Natural killer cell (primary cell): Measurements from ENCODE around the gene MOCS3. TPM values are rescaled to one million over a fixed set of nuclear protein-coding genes. Genes with fewer than 3 reads are reported as not detected.

ENCODE experiments used
- ATAC-seq, 3 donors: fragments of 150-1000 bp in 2 of 3; fragments of 200-7000 bp in 1 of 3; cut with Tn5 transposase; 1 replicate in 1 of 3; 2 replicates in 2 of 3; pipeline ENCODE4 v1.10.0; 2021; ENCODE audit warnings: mild to moderate bottlenecking in 2 of 3, moderate library complexity in 2 of 3
- DNase-seq, 2 donors: peaks; one replicate each; pipeline versions ENCODE4 v3.0.0 to v3.0.0-alpha.2; 2013 to 2021; ENCODE audit warnings: mixed read lengths in 1 of 2
- H3K27ac ChIP-seq: one replicate; pipeline ENCODE4 v1.5.1; 2013; ENCODE audit warnings: mild to moderate bottlenecking, low read length
- H3K27me3 ChIP-seq: one replicate; pipeline ENCODE4 v1.6.1; 2013; ENCODE audit warnings: low read length; ENCODE audit not compliant: control insufficient read depth, insufficient read depth
- H3K36me3 ChIP-seq: one replicate; pipeline ENCODE4 v1.6.1; 2013; ENCODE audit warnings: low read length; ENCODE audit not compliant: control insufficient read depth, insufficient read depth
- H3K4me1 ChIP-seq: one replicate; pipeline ENCODE4 v1.6.1; 2013; ENCODE audit warnings: low read length; ENCODE audit not compliant: control insufficient read depth, insufficient read depth
- H3K4me3 ChIP-seq: one replicate; pipeline ENCODE4 v1.5.1; 2013; ENCODE audit warnings: low read length
- H3K9me3 ChIP-seq: one replicate; pipeline ENCODE4 v1.6.1; 2013; ENCODE audit warnings: low read length; ENCODE audit not compliant: control insufficient read depth, insufficient read depth
- H3K27ac Mint-ChIP-seq, 2 donors: one replicate each; pipeline ENCODE4 v1.8.0; 2022; ENCODE audit warnings: mild to moderate bottlenecking in 2 of 2, mixed read lengths in 2 of 2, moderate library complexity in 1 of 2
- H3K27me3 Mint-ChIP-seq, 2 donors: one replicate each; pipeline ENCODE4 v1.8.0; 2022; ENCODE audit warnings: low read depth in 2 of 2, mixed read lengths in 2 of 2
- H3K36me3 Mint-ChIP-seq: one replicate; pipeline ENCODE4 v1.8.0; 2022; ENCODE audit warnings: mixed read lengths
- H3K4me1 Mint-ChIP-seq, 2 donors: one replicate each; pipeline ENCODE4 v1.8.0; 2022; ENCODE audit warnings: mixed read lengths in 2 of 2
- H3K4me3 Mint-ChIP-seq: one replicate; pipeline ENCODE4 v1.8.0; 2022; ENCODE audit warnings: mild to moderate bottlenecking, moderate library complexity, mixed read lengths
- H3K9me3 Mint-ChIP-seq, 2 donors: one replicate each; pipeline ENCODE4 v1.8.0; 2022; ENCODE audit warnings: mixed read lengths in 2 of 2
- CTCF ChIP-seq: fragments of 200-600 bp; IDR thresholded peaks from one replicate; pipeline ENCODE4 v1.8.0; 2022; ENCODE audit warnings: antibody characterized with exemption
- WGBS: methylation state at CpG from one replicate; pipeline ENCODE4 v1.1.7; 2013; ENCODE audit warnings: missing lambda C conversion rate; ENCODE audit not compliant: insufficient coverage; 5-methylcytosine and 5-hydroxymethylcytosine counted together
- intact Hi-C: fragments of 100-400 bp; cut with micrococcal nuclease; formaldehyde crosslinking; loops from one replicate; pipeline ENCODE4 v1.14.2; 2022
- total RNA-seq, 4 donors: library from RNA; stranded (reverse); fragments of 120-200 nt in 1 of 4; gene quantifications; one replicate each; pipeline versions ENCODE4 v1.2.3 to v1.2.4, GENCODE V29; 2013 to 2022

The MOCS3 gene
- total RNA-seq, 3 donors from 2014 or later (not counting 1 experiment from before 2014, with no cell fraction given), result 2.2 to 2.5 (median 2.3) TPM

- Mint-ChIP-seq H3K36me3 (no peaks in the 10 kb centered on the region), H3K4me3 (no peak overlapping the region), H3K27ac (no peak overlapping the region), H3K4me1 (peaks cover 0 to 6% of the 10 kb centered on the region in 2 donors), H3K27me3 (peaks cover 25 to 27% of the 10 kb centered on the region in 2 donors), H3K9me3 (no peaks in the 10 kb centered on the region)
- Histone ChIP-seq H3K36me3 (no peaks in the 10 kb centered on the region), H3K27me3 (no peaks in the 10 kb centered on the region), H3K9me3 (no peaks in the 10 kb centered on the region), H3K4me1 (peaks cover 5% of the 10 kb centered on the region), H3K4me3 (no peak overlapping the region), H3K27ac (no peak overlapping the region)
- intact Hi-C loops, result loop anchor here (10.0 kb wide), 1 partner anchor 1104 kb away; no protein-coding TSS in a partner anchor
- 53% methylated on average over 26 of the region's 26 CpGs for WGBS
- DNase-seq, result peak; percentile 32 to 78
- TF ChIP-seq CTCF, result peak; percentile 91
- ATAC-seq, result peak; percentile 66 to 85 (median 75)
Observed at GRCh38 chr20:50980851-50981713, 22.5 kb downstream of the MOCS3 start.

- Histone ChIP-seq H3K27ac (no peak overlapping the region), H3K9me3 (no peaks in the 10 kb centered on the region), H3K4me3 (no peak overlapping the region), H3K36me3 (no peaks in the 10 kb centered on the region), H3K4me1 (peaks cover 5% of the 10 kb centered on the region), H3K27me3 (no peaks in the 10 kb centered on the region)
- Mint-ChIP-seq H3K36me3 (no peaks in the 10 kb centered on the region), H3K4me3 (no peak overlapping the region), H3K9me3 (no peaks in the 10 kb centered on the region), H3K27me3 (peaks cover 28 to 31% of the 10 kb centered on the region in 2 donors), H3K27ac (no peak overlapping the region), H3K4me1 (peaks cover 0 to 6% of the 10 kb centered on the region in 2 donors)
- TF ChIP-seq CTCF, result peak; percentile 38
- intact Hi-C loops, result loop anchor here (10.0 kb wide), 1 partner anchor 1103 kb away; no protein-coding TSS in a partner anchor
- ATAC-seq (no peak), DNase-seq (no peak)
- WGBS, result 84% methylated on average over 1 of the region's 3 CpGs
Observed at GRCh38 chr20:50981714-50982048, 23.1 kb downstream of the MOCS3 start.

- Mint-ChIP-seq H3K36me3 (no peaks in the 10 kb centered on the region), H3K27me3 (peaks cover 30 to 35% of the 10 kb centered on the region in 2 donors), H3K27ac (no peak overlapping the region), H3K9me3 (no peaks in the 10 kb centered on the region), H3K4me3 (no peak overlapping the region), H3K4me1 (peaks cover 0 to 6% of the 10 kb centered on the region in 2 donors)
- Histone ChIP-seq H3K36me3 (no peaks in the 10 kb centered on the region), H3K9me3 (no peaks in the 10 kb centered on the region), H3K27ac (no peak overlapping the region), H3K4me1 (peaks cover 5% of the 10 kb centered on the region), H3K27me3 (no peaks in the 10 kb centered on the region), H3K4me3 (no peak overlapping the region)
- DNase-seq (peak in 1 of 2 donors; percentile 10), ATAC-seq (no peak)
- TF ChIP-seq CTCF, result no peak
- intact Hi-C loops, result loop anchor here (10.0 kb wide), 1 partner anchor 1102 kb away; no protein-coding TSS in a partner anchor
- 52% methylated on average over 3 of the region's 4 CpGs for WGBS
Observed at GRCh38 chr20:50982363-50982762, 23.7 kb downstream of the MOCS3 start.
